ENCODE data around the gene KCNB1.

KCNB1 gene

GRCh38 chr20:49478754-49479689 lies 3.4 kb downstream of the KCNB1 start:
- H3K27me3 ChIP-seq (ENCODE audit: control insufficient read depth, low read length), result peaks cover 10% of the 10 kb centered on the region
- no peak overlapping the region for H3K27ac ChIP-seq (ENCODE audit: low read depth, low read length)
- H3K79me2 ChIP-seq (ENCODE audit: control insufficient read depth, low read length), result no peaks in the 10 kb centered on the region
- no peaks in the 10 kb centered on the region for H3K9me2 ChIP-seq (replicated peaks; ENCODE audit: control insufficient read depth, low read length)
- no peaks in the 10 kb centered on the region for H3K36me3 ChIP-seq (ENCODE audit: control insufficient read depth, low read length)
- no peak overlapping the region for H3K4me2 ChIP-seq (ENCODE audit: low read length)
- no peak for TF ChIP-seq EZH2phosphoT487 (IDR thresholded peaks at IDR 0.05; ENCODE audit: borderline replicate concordance, low read length)
- TF ChIP-seq, protein P1, sequence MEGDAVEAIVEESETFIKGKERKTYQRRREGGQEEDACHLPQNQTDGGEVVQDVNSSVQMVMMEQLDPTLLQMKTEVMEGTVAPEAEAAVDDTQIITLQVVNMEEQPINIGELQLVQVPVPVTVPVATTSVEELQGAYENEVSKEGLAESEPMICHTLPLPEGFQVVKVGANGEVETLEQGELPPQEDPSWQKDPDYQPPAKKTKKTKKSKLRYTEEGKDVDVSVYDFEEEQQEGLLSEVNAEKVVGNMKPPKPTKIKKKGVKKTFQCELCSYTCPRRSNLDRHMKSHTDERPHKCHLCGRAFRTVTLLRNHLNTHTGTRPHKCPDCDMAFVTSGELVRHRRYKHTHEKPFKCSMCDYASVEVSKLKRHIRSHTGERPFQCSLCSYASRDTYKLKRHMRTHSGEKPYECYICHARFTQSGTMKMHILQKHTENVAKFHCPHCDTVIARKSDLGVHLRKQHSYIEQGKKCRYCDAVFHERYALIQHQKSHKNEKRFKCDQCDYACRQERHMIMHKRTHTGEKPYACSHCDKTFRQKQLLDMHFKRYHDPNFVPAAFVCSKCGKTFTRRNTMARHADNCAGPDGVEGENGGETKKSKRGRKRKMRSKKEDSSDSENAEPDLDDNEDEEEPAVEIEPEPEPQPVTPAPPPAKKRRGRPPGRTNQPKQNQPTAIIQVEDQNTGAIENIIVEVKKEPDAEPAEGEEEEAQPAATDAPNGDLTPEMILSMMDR (IDR thresholded peaks at IDR 0.05; ENCODE audit: low read depth, low read length, poor library complexity, severe bottlenecking), result no peak
- H3F3A ChIP-seq (ENCODE audit: control insufficient read depth, insufficient read depth), result no peaks in the 10 kb centered on the region
- H4K20me1 ChIP-seq (ENCODE audit: control insufficient read depth, insufficient read depth, low read depth, low read length), result no peaks in the 10 kb centered on the region
- no peaks in the 10 kb centered on the region for H3K9me3 ChIP-seq (ENCODE audit: control insufficient read depth, insufficient read depth, low read length)
- H3K4me3 ChIP-seq (ENCODE audit: low read length), result no peak overlapping the region
- H3K4me1 ChIP-seq (ENCODE audit: control insufficient read depth, low read length), result no peaks in the 10 kb centered on the region

GRCh38 chr20:49478266-49478665 lies 4.2 kb downstream of the KCNB1 start:
- Histone ChIP-seq H3K27me3 (ENCODE audit: control insufficient read depth, low read length) (peaks cover 5% of the 10 kb centered on the region; the same call in 1 of the 2 replicates), H3K9me2 (replicated peaks; ENCODE audit: control insufficient read depth, low read length) (no peaks in the 10 kb centered on the region), H3F3A (ENCODE audit: control insufficient read depth, insufficient read depth) (no peaks in the 10 kb centered on the region), H3K4me3 (ENCODE audit: low read length) (no peak overlapping the region), H4K20me1 (ENCODE audit: control insufficient read depth, insufficient read depth, low read depth, low read length) (no peaks in the 10 kb centered on the region), H3K27ac (ENCODE audit: low read depth, low read length) (no peak overlapping the region), H3K79me2 (ENCODE audit: control insufficient read depth, low read length) (no peaks in the 10 kb centered on the region), H3K4me1 (ENCODE audit: control insufficient read depth, low read length) (no peaks in the 10 kb centered on the region), H3K4me2 (ENCODE audit: low read length) (no peak overlapping the region), H3K36me3 (ENCODE audit: control insufficient read depth, low read length) (no peaks in the 10 kb centered on the region), H3K9me3 (ENCODE audit: control insufficient read depth, insufficient read depth, low read length) (no peaks in the 10 kb centered on the region)
- TF ChIP-seq EZH2phosphoT487 (IDR thresholded peaks at IDR 0.05; ENCODE audit: borderline replicate concordance, low read length), result no peak
- TF ChIP-seq, protein P1 (IDR thresholded peaks at IDR 0.05; ENCODE audit: low read depth, low read length, poor library complexity, severe bottlenecking), result no peak

GRCh38 chr20:49477200-49477599 lies 5.3 kb downstream of the KCNB1 start:
- Histone ChIP-seq H3K36me3 (ENCODE audit: control insufficient read depth, low read length) (no peaks in the 10 kb centered on the region), H4K20me1 (ENCODE audit: control insufficient read depth, insufficient read depth, low read depth, low read length) (no peaks in the 10 kb centered on the region), H3K9me3 (ENCODE audit: control insufficient read depth, insufficient read depth, low read length) (no peaks in the 10 kb centered on the region), H3K4me1 (ENCODE audit: control insufficient read depth, low read length) (no peaks in the 10 kb centered on the region), H3K79me2 (ENCODE audit: control insufficient read depth, low read length) (no peaks in the 10 kb centered on the region), H3K27me3 (ENCODE audit: control insufficient read depth, low read length) (peaks cover 10% of the 10 kb centered on the region; the same call in 1 of the 2 replicates), H3K9me2 (replicated peaks; ENCODE audit: control insufficient read depth, low read length) (no peaks in the 10 kb centered on the region), H3K4me2 (ENCODE audit: low read length) (no peak overlapping the region), H3K27ac (ENCODE audit: low read depth, low read length) (no peak overlapping the region), H3K4me3 (ENCODE audit: low read length) (no peak overlapping the region), H3F3A (ENCODE audit: control insufficient read depth, insufficient read depth) (no peaks in the 10 kb centered on the region)
- TF ChIP-seq, protein P1 (IDR thresholded peaks at IDR 0.05; ENCODE audit: low read depth, low read length, poor library complexity, severe bottlenecking), result no peak
- no peak for TF ChIP-seq EZH2phosphoT487 (IDR thresholded peaks at IDR 0.05; ENCODE audit: borderline replicate concordance, low read length)

Data from DOHH2 (cell line).